GM23338 (cell line): Measurements from ENCODE around the gene MLH1. TPM values are rescaled to one million over a fixed set of nuclear protein-coding genes. Genes with fewer than 3 reads are reported as not detected.

Experiments used
- ATAC-seq: fragments of 200-7000 bp; cut with Tn5 transposase; 3 replicates; pipeline ENCODE4 v1.9.1; 2020
- DNase-seq: peaks from one replicate; pipeline ENCODE4 v3.0.0-alpha.2; 2015; ENCODE audit warnings: low spot score
- H2AFZ ChIP-seq: fragments of 200-600 bp; sonication (generic); 2 replicates; pipeline ENCODE4 v1.8.0; 2016; ENCODE audit warnings: antibody characterized with exemption, mild to moderate bottlenecking, moderate library complexity
- H3F3A ChIP-seq: fragments of 200-600 bp; sonication (generic); replicated peaks from 2 replicates; pipeline ENCODE4 v1.8.0; 2017; ENCODE audit warnings: antibody characterized with exemption, mixed run types, low read depth
- H3K27ac ChIP-seq: fragments of 200-600 bp; sonication (generic); 2 replicates; pipeline ENCODE4 v1.6.1; 2016; ENCODE audit warnings: low read depth
- H3K27me3 ChIP-seq: fragments of 200-600 bp; sonication (generic); 2 replicates; pipeline ENCODE4 v1.8.0; 2016; ENCODE audit warnings: mild to moderate bottlenecking, mixed run types, moderate library complexity; ENCODE audit not compliant: insufficient read depth
- H3K36me3 ChIP-seq: fragments of 200-600 bp; sonication (generic); 2 replicates; pipeline ENCODE4 v1.8.0; 2016; ENCODE audit warnings: mild to moderate bottlenecking; ENCODE audit not compliant: insufficient read depth
- H3K4me1 ChIP-seq: fragments of 200-600 bp; sonication (generic); 2 replicates; pipeline ENCODE4 v1.8.0; 2016; ENCODE audit warnings: mild to moderate bottlenecking, moderate library complexity; ENCODE audit not compliant: insufficient read depth
- H3K4me2 ChIP-seq: fragments of 200-600 bp; sonication (generic); 2 replicates; pipeline ENCODE4 v1.7.1; 2017; ENCODE audit warnings: mixed run types
- H3K4me3 ChIP-seq: fragments of 200-600 bp; sonication (generic); 2 replicates; pipeline ENCODE4 v1.6.1; 2016; ENCODE audit warnings: mixed run types
- H3K79me2 ChIP-seq: fragments of 200-600 bp; sonication (generic); replicated peaks from 2 replicates; pipeline ENCODE4 v1.8.0; 2017; ENCODE audit warnings: mild to moderate bottlenecking; ENCODE audit not compliant: insufficient read depth
- H3K9me2 ChIP-seq: fragments of 200-600 bp; sonication (generic); 2 replicates; pipeline ENCODE4 v1.8.0; 2017; ENCODE audit not compliant: insufficient read depth
- H4K20me1 ChIP-seq: fragments of 200-600 bp; sonication (generic); replicated peaks from 2 replicates; pipeline ENCODE4 v1.8.0; 2017; ENCODE audit warnings: mild to moderate bottlenecking; ENCODE audit not compliant: insufficient read depth
- H3K27ac Mint-ChIP-seq: 2 replicates; pipeline ENCODE4 v1.8.0; 2020; ENCODE audit warnings: inconsistent platforms, mild to moderate bottlenecking, moderate library complexity, mixed read lengths
- H3K27me3 Mint-ChIP-seq: 3 replicates; pipeline ENCODE4 v1.8.0; 2022; ENCODE audit warnings: low read depth, mild to moderate bottlenecking, moderate library complexity, mixed read lengths, inconsistent platforms; ENCODE audit not compliant: insufficient read depth, poor library complexity
- H3K36me3 Mint-ChIP-seq: 3 replicates; pipeline ENCODE4 v1.8.0; 2021; ENCODE audit warnings: low read depth, mild to moderate bottlenecking, inconsistent platforms, moderate library complexity, mixed read lengths
- H3K4me1 Mint-ChIP-seq: 3 replicates; pipeline ENCODE4 v1.8.0; 2020; ENCODE audit warnings: mild to moderate bottlenecking, inconsistent platforms, mixed read lengths
- H3K4me3 Mint-ChIP-seq: 3 replicates; pipeline ENCODE4 v1.8.0; 2021; ENCODE audit warnings: moderate library complexity, mild to moderate bottlenecking, inconsistent platforms, mixed read lengths
- H3K9me3 Mint-ChIP-seq: 3 replicates; pipeline ENCODE4 v1.8.0; 2020; ENCODE audit warnings: moderate library complexity, mild to moderate bottlenecking, inconsistent platforms, mixed read lengths
- CREB1 ChIP-seq: fragments of 250-450 bp; sonication (Bioruptor Pico); IDR thresholded peaks from 2 replicates; pipeline ENCODE4 v1.5.0; 2020; ENCODE audit warnings: low read depth, mild to moderate bottlenecking, moderate library complexity
- EZH2 ChIP-seq: fragments of 200-600 bp; sonication (generic); IDR thresholded peaks from one replicate; pipeline ENCODE4 v1.8.0; 2017; ENCODE audit warnings: antibody characterized with exemption, mild to moderate bottlenecking, low read depth; ENCODE audit not compliant: unreplicated experiment
- EZH2phosphoT487 ChIP-seq: fragments of 200-600 bp; sonication (generic); IDR thresholded peaks from one replicate; pipeline ENCODE4 v1.8.1; 2018; ENCODE audit warnings: antibody characterized with exemption; ENCODE audit not compliant: unreplicated experiment
- JUNB ChIP-seq: IDR thresholded peaks from one replicate; pipeline ENCODE4 v1.6.1; 2016; ENCODE audit warnings: antibody characterized with exemption; ENCODE audit not compliant: unreplicated experiment
- NANOG ChIP-seq: IDR thresholded peaks from 2 replicates; pipeline ENCODE4 v1.6.1; 2016; ENCODE audit warnings: antibody characterized with exemption, borderline replicate concordance
- POLR2AphosphoS5 ChIP-seq: IDR thresholded peaks from 2 replicates; pipeline ENCODE4 v1.6.1; 2016; ENCODE audit warnings: antibody characterized with exemption, low read depth
- STAT1 ChIP-seq: IDR thresholded peaks from one replicate; pipeline ENCODE4 v1.6.1; 2016; ENCODE audit warnings: antibody characterized with exemption; ENCODE audit not compliant: unreplicated experiment
- ZNF331 ChIP-seq: fragments of 250-450 bp; sonication (Bioruptor Pico); IDR thresholded peaks from 2 replicates; pipeline ENCODE4 v1.5.0; 2020; ENCODE audit warnings: low read depth, mild to moderate bottlenecking, moderate library complexity
- polyA plus RNA-seq: library from polyadenylated mRNA; unstranded; fragments of >200 nt; fragmentation: Nextera tagmentation; extraction: Ambion mirVana; gene quantifications from 2 replicates; pipeline ENCODE4 v1.2.1, GENCODE V29; 2016
- total RNA-seq: library from RNA; depleted of rRNA; stranded (reverse); fragments of >200 nt; shearing (Covaris generic); gene quantifications from 2 replicates; pipeline ENCODE4 v1.2.3, GENCODE V29; 2014
- TF ChIP-seq, protein P1 (sequence below): IDR thresholded peaks from one replicate; pipeline ENCODE4 v1.6.1; 2018; ENCODE audit warnings: antibody characterized with exemption; ENCODE audit not compliant: unreplicated experiment
- TF ChIP-seq, protein P2 (sequence below): fragments of 250-450 bp; sonication (Bioruptor Pico); IDR thresholded peaks from 2 replicates; pipeline ENCODE4 v1.5.0; 2020; ENCODE audit warnings: mild to moderate bottlenecking, moderate library complexity

MLH1 gene
- total and polyA plus RNA-seq, 2 experiments from 2014 or later, result 31.7 to 58.0 TPM

DNA sequence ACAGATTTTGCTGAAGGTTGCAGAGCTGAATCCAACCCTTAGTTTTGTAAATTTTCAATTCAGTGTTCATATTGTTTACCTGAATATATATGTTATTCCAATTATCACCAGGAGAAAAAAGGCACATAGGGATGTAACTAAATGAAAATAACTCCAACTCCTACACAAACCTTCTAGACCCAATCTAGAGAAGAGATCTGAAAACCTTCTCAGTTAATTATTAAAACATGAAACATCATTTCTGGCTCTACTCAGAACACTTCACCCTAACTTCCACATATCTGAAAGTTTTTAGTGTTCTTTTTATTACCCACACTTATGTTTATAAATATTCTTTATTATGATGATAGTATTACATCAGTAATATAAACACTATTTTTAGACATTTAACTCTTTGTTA is 104.5 kb downstream of the MLH1 start (continued):
- TF ChIP-seq, protein P1, sequence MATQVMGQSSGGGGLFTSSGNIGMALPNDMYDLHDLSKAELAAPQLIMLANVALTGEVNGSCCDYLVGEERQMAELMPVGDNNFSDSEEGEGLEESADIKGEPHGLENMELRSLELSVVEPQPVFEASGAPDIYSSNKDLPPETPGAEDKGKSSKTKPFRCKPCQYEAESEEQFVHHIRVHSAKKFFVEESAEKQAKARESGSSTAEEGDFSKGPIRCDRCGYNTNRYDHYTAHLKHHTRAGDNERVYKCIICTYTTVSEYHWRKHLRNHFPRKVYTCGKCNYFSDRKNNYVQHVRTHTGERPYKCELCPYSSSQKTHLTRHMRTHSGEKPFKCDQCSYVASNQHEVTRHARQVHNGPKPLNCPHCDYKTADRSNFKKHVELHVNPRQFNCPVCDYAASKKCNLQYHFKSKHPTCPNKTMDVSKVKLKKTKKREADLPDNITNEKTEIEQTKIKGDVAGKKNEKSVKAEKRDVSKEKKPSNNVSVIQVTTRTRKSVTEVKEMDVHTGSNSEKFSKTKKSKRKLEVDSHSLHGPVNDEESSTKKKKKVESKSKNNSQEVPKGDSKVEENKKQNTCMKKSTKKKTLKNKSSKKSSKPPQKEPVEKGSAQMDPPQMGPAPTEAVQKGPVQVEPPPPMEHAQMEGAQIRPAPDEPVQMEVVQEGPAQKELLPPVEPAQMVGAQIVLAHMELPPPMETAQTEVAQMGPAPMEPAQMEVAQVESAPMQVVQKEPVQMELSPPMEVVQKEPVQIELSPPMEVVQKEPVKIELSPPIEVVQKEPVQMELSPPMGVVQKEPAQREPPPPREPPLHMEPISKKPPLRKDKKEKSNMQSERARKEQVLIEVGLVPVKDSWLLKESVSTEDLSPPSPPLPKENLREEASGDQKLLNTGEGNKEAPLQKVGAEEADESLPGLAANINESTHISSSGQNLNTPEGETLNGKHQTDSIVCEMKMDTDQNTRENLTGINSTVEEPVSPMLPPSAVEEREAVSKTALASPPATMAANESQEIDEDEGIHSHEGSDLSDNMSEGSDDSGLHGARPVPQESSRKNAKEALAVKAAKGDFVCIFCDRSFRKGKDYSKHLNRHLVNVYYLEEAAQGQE, result no peak
- no peak for TF ChIP-seq CREB1 (CRISPR knock-in tag)
- TF ChIP-seq POLR2AphosphoS5, result no peak
- no peak for TF ChIP-seq ZNF331 (CRISPR knock-in tag)

DNA sequence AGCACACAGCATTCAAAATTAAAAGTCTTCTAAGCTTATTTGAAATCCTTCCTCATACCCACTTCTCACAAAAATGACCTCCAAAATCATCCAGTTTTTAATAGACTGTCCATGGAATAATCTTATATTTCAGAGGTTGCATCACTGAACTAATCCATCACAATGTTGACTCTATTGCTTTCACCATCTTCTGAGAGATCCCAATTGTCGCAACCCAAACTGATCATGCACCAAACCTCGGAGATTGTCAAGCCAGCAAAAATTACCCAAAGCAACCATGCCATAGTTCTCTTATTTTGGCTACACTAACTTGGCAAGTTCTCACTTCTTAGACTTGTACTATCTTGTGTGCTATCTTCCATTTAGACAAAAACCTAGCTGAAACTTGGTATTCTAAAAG is 105.6 kb downstream of the MLH1 start:
- Mint-ChIP-seq H3K27ac (no peak overlapping the region), H3K4me1 (peaks cover 3% of the 10 kb centered on the region; the same call in 2 of the 3 replicates), H3K4me3 (no peak overlapping the region), H3K27me3 (peaks cover 2% of the 10 kb centered on the region), H3K36me3 (no peaks in the 10 kb centered on the region), H3K9me3 (no peaks in the 10 kb centered on the region)
- H4K20me1 ChIP-seq, result no peaks in the 10 kb centered on the region; the same call in 1 of the 2 replicates
- H3F3A ChIP-seq, result no peaks in the 10 kb centered on the region
- no peak for ATAC-seq
- H3K36me3 ChIP-seq, result no peaks in the 10 kb centered on the region
- H3K27ac ChIP-seq, result no peak overlapping the region
- H3K4me2 ChIP-seq, result no peak overlapping the region
- no peaks in the 10 kb centered on the region for H3K79me2 ChIP-seq
- H3K4me3 ChIP-seq, result no peak overlapping the region
- H2AFZ ChIP-seq, result no peak overlapping the region
- H3K27me3 ChIP-seq, result no peaks in the 10 kb centered on the region
- H3K4me1 ChIP-seq, result no peaks in the 10 kb centered on the region
- DNase-seq, result no peak
- no peaks in the 10 kb centered on the region for H3K9me2 ChIP-seq
- no peak for TF ChIP-seq STAT1
- no peak for TF ChIP-seq EZH2
- TF ChIP-seq JUNB, result no peak
- no peak for TF ChIP-seq POLR2AphosphoS5
- no peak for TF ChIP-seq NANOG
- TF ChIP-seq, protein P1, result no peak
- no peak for TF ChIP-seq EZH2phosphoT487
- TF ChIP-seq, protein P2, sequence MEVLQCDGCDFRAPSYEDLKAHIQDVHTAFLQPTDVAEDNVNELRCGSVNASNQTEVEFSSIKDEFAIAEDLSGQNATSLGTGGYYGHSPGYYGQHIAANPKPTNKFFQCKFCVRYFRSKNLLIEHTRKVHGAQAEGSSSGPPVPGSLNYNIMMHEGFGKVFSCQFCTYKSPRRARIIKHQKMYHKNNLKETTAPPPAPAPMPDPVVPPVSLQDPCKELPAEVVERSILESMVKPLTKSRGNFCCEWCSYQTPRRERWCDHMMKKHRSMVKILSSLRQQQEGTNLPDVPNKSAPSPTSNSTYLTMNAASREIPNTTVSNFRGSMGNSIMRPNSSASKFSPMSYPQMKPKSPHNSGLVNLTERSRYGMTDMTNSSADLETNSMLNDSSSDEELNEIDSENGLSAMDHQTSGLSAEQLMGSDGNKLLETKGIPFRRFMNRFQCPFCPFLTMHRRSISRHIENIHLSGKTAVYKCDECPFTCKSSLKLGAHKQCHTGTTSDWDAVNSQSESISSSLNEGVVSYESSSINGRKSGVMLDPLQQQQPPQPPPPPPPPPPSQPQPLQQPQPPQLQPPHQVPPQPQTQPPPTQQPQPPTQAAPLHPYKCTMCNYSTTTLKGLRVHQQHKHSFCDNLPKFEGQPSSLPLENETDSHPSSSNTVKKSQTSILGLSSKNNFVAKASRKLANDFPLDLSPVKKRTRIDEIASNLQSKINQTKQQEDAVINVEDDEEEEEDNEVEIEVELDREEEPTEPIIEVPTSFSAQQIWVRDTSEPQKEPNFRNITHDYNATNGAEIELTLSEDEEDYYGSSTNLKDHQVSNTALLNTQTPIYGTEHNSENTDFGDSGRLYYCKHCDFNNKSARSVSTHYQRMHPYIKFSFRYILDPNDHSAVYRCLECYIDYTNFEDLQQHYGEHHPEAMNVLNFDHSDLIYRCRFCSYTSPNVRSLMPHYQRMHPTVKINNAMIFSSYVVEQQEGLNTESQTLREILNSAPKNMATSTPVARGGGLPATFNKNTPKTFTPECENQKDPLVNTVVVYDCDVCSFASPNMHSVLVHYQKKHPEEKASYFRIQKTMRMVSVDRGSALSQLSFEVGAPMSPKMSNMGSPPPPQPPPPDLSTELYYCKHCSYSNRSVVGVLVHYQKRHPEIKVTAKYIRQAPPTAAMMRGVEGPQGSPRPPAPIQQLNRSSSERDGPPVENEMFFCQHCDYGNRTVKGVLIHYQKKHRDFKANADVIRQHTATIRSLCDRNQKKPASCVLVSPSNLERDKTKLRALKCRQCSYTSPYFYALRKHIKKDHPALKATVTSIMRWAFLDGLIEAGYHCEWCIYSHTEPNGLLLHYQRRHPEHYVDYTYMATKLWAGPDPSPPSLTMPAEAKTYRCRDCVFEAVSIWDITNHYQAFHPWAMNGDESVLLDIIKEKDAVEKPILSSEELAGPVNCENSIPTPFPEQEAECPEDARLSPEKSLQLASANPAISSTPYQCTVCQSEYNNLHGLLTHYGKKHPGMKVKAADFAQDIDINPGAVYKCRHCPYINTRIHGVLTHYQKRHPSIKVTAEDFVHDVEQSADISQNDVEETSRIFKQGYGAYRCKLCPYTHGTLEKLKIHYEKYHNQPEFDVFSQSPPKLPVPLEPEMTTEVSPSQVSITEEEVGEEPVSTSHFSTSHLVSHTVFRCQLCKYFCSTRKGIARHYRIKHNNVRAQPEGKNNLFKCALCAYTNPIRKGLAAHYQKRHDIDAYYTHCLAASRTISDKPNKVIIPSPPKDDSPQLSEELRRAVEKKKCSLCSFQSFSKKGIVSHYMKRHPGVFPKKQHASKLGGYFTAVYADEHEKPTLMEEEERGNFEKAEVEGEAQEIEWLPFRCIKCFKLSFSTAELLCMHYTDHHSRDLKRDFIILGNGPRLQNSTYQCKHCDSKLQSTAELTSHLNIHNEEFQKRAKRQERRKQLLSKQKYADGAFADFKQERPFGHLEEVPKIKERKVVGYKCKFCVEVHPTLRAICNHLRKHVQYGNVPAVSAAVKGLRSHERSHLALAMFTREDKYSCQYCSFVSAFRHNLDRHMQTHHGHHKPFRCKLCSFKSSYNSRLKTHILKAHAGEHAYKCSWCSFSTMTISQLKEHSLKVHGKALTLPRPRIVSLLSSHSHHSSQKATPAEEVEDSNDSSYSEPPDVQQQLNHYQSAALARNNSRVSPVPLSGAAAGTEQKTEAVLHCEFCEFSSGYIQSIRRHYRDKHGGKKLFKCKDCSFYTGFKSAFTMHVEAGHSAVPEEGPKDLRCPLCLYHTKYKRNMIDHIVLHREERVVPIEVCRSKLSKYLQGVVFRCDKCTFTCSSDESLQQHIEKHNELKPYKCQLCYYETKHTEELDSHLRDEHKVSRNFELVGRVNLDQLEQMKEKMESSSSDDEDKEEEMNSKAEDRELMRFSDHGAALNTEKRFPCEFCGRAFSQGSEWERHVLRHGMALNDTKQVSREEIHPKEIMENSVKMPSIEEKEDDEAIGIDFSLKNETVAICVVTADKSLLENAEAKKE (CRISPR knock-in tag), result no peak
